HepG2 (cell line): ENCODE data around the gene GCM1. TPM values are rescaled to one million over a fixed set of nuclear protein-coding genes. Genes with fewer than 3 reads are reported as not detected.

Experiments used
- ATF3 ChIP-seq: sonication (generic); formaldehyde crosslinking; IDR thresholded peaks from 2 replicates; pipeline ENCODE4 v1.4.0; 2020; ENCODE audit warnings: missing genetic modification reagents
- BRF2 ChIP-seq: sonication (generic); formaldehyde crosslinking; IDR thresholded peaks from 2 replicates; pipeline ENCODE4 v1.8.1; 2022; ENCODE audit warnings: mild to moderate bottlenecking, missing genetic modification reagents
- FOXO4 ChIP-seq: sonication (generic); formaldehyde crosslinking; conservative IDR thresholded peaks from 2 replicates; pipeline ENCODE4 v1.8.1; 2023; ENCODE audit warnings: missing genetic modification reagents
- IKZF5 ChIP-seq: IDR thresholded peaks from 2 replicates; pipeline ENCODE4 v1.6.1; 2018; ENCODE audit warnings: missing genetic modification reagents, mild to moderate bottlenecking, missing compliant biosample characterization
- JUND ChIP-seq: sonication (generic); formaldehyde crosslinking; IDR thresholded peaks from 2 replicates; pipeline ENCODE4 v1.8.0; 2022; ENCODE audit warnings: mild to moderate bottlenecking, missing genetic modification reagents
- MIXL1 ChIP-seq: IDR thresholded peaks from 2 replicates; pipeline ENCODE4 v1.6.1; 2016
- MLXIP ChIP-seq: sonication (generic); formaldehyde crosslinking; IDR thresholded peaks from 2 replicates; pipeline ENCODE4 v1.9.0; 2021; ENCODE audit warnings: missing genetic modification reagents, borderline replicate concordance
- NR2F2 ChIP-seq: IDR thresholded peaks from 2 replicates; pipeline ENCODE4 v1.6.1; 2012; ENCODE audit warnings: low read depth, inconsistent platforms, borderline replicate concordance
- PAWR ChIP-seq: sonication (generic); formaldehyde crosslinking; IDR thresholded peaks from 2 replicates; pipeline ENCODE4 v1.4.0; 2020; ENCODE audit warnings: missing genetic modification reagents, mild to moderate bottlenecking, borderline replicate concordance
- PLSCR1 ChIP-seq: sonication (generic); formaldehyde crosslinking; IDR thresholded peaks from 2 replicates; pipeline ENCODE4 v1.5.0; 2020; ENCODE audit warnings: missing genetic modification reagents, mild to moderate bottlenecking, borderline replicate concordance
- REST ChIP-seq, 2 experiments: IDR thresholded peaks; 2 replicates each; pipeline ENCODE4 v1.6.1; 2011 to 2012; ENCODE audit warnings: low read length in 2 of 2, borderline replicate concordance in 1 of 2, low read depth in 1 of 2, mild to moderate bottlenecking in 1 of 2, moderate library complexity in 1 of 2
- ZBTB20 ChIP-seq: sonication (generic); formaldehyde crosslinking; IDR thresholded peaks from 2 replicates; pipeline ENCODE4 v1.8.1; 2023; ENCODE audit warnings: missing genetic modification reagents, low read depth, mild to moderate bottlenecking, borderline replicate concordance
- ZFP62 ChIP-seq: sonication (generic); formaldehyde crosslinking; IDR thresholded peaks from 2 replicates; pipeline ENCODE4 v1.4.0; 2020; ENCODE audit warnings: missing genetic modification reagents
- ZNF180 ChIP-seq: sonication (generic); formaldehyde crosslinking; IDR thresholded peaks from 2 replicates; pipeline ENCODE4 v1.4.0; 2020; ENCODE audit warnings: low read depth, missing genetic modification reagents, borderline replicate concordance
- ZNF205 ChIP-seq: IDR thresholded peaks from 2 replicates; pipeline ENCODE4 v1.6.1; 2018; ENCODE audit warnings: missing biosample characterization, missing genetic modification reagents
- ZNF264 ChIP-seq: sonication (generic); formaldehyde crosslinking; IDR thresholded peaks from 2 replicates; pipeline ENCODE4 v1.4.0; 2020; ENCODE audit warnings: missing genetic modification reagents
- polyA plus RNA-seq, 8 experiments: library from polyadenylated mRNA; depleted of rRNA in 3 of 8; stranded (reverse) in 7 of 8; unstranded in 1 of 8; fragments of >200 nt; fragmentation: Illumina TruSeq in 4 of 8; extraction: Trizol in 4 of 8; gene quantifications; 2 replicates each; pipeline versions ENCODE4 v1.2.1 to v1.2.3, GENCODE V29; 2011 to 2016; ENCODE audit warnings: low read depth in 4 of 8, missing spikeins in 1 of 8, mixed read lengths in 1 of 8; ENCODE audit not compliant: insufficient read depth in 1 of 8
- total RNA-seq, 5 experiments: library from RNA; depleted of rRNA; stranded (reverse); fragments of >200 nt; fragmentation: Illumina TruSeq; extraction: Trizol; gene quantifications; 2 replicates each; pipeline ENCODE4 v1.2.3, GENCODE V29; 2016; ENCODE audit warnings: low read depth in 1 of 5

The GCM1 gene
- total and polyA plus RNA-seq, 2 of the 13 experiments (the other 11 are each of a cell fraction or from before 2014, with no cell fraction given) = 0.04 to 0.13 TPM

- TF ChIP-seq MIXL1 = peak; percentile 62; the same call in 1 of the 2 replicates
- no peak for TF ChIP-seq REST (IDR thresholded peaks at IDR 0.05; ENCODE audit: borderline replicate concordance in 1 of 2, low read depth in 1 of 2, low read length in 2 of 2)
- no peak for TF ChIP-seq BRF2 (CRISPR knock-in tag)
- TF ChIP-seq FOXO4 (CRISPR knock-in tag) = 0 out of 2 replicates have a peak, but pooled peaks have one; percentile 80
- no peak for TF ChIP-seq ZNF264 (CRISPR knock-in tag)
- peak; percentile 31; the same call in 1 of the 2 replicates for TF ChIP-seq ATF3 (CRISPR knock-in tag)
- peak; percentile 80; the same call in 1 of the 2 replicates for TF ChIP-seq IKZF5 (CRISPR knock-in tag)
- 0 out of 2 replicates have a peak, but pooled peaks have one; percentile 46 for TF ChIP-seq ZBTB20 (CRISPR knock-in tag)
- TF ChIP-seq JUND = no peak
- TF ChIP-seq ZNF180 = no peak
- no peak for TF ChIP-seq NR2F2
- TF ChIP-seq MLXIP (CRISPR knock-in tag) = no peak
- peak; percentile 57; the same call in 1 of the 2 replicates for TF ChIP-seq ZNF205 (CRISPR knock-in tag)
- TF ChIP-seq PAWR = no peak
- TF ChIP-seq PLSCR1 (CRISPR knock-in tag) = no peak
- TF ChIP-seq ZFP62 (CRISPR knock-in tag) = no peak
Measured at GRCh38 chr6:53171605-53172467, 23.2 kb upstream of the GCM1 start (continued).
